Spleen (tissue), 11 donors: ENCODE data around the gene DCAF7. TPM values are rescaled to one million over a fixed set of nuclear protein-coding genes. Genes with fewer than 3 reads are reported as not detected.

Experiments used
- DNase-seq: peaks from one replicate; pipeline ENCODE4 v3.0.0-alpha.2; 2020
- H3K27ac ChIP-seq, 8 donors: fragments of 200-600 bp; sonication (generic) in 7 of 8; 1 replicate in 4 of 8; 2 replicates in 4 of 8; pipeline versions ENCODE4 v1.5.0 to v1.8.0; 2016 to 2021; ENCODE audit warnings: inconsistent platforms in 4 of 8, mild to moderate bottlenecking in 4 of 8, moderate library complexity in 1 of 8
- H3K27me3 ChIP-seq, 7 donors: fragments of 200-600 bp; sonication (generic) in 6 of 7; replicated peaks in 1 of 7; 1 replicate in 4 of 7; 2 replicates in 3 of 7; pipeline versions ENCODE4 v1.5.0 to v1.8.0; 2016 to 2021; ENCODE audit warnings: inconsistent platforms in 3 of 7, mild to moderate bottlenecking in 1 of 7
- H3K36me3 ChIP-seq, 6 donors: fragments of 200-600 bp; sonication (generic) in 5 of 6; 1 replicate in 4 of 6; 2 replicates in 2 of 6; pipeline versions ENCODE4 v1.5.0 to v1.8.0; 2016 to 2021; ENCODE audit warnings: inconsistent platforms in 2 of 6
- H3K4me1 ChIP-seq, 6 donors: fragments of 200-600 bp; sonication (generic) in 5 of 6; 1 replicate in 3 of 6; 2 replicates in 3 of 6; pipeline versions ENCODE4 v1.5.0 to v1.8.0; 2016 to 2021; ENCODE audit warnings: inconsistent platforms in 3 of 6
- H3K4me3 ChIP-seq, 8 donors: fragments of 200-600 bp; sonication (generic) in 7 of 8; 1 replicate in 4 of 8; 2 replicates in 4 of 8; pipeline versions ENCODE4 v1.5.0 to v1.8.0; 2016 to 2021; ENCODE audit warnings: inconsistent platforms in 4 of 8, mild to moderate bottlenecking in 4 of 8, moderate library complexity in 2 of 8
- H3K9me3 ChIP-seq, 8 donors: fragments of 200-600 bp; sonication (generic) in 7 of 8; 1 replicate in 4 of 8; 2 replicates in 4 of 8; pipeline versions ENCODE4 v1.5.0 to v1.8.0; 2016 to 2021; ENCODE audit warnings: inconsistent platforms in 4 of 8
- CTCF ChIP-seq, 11 experiments: fragments of 200-600 bp in 7 of 11; fragments of 450-650 bp in 4 of 11; sonication (generic) in 4 of 11; IDR thresholded peaks in 8 of 11; conservative IDR thresholded peaks in 3 of 11; 1 replicate in 7 of 11; 2 replicates in 4 of 11; pipeline versions ENCODE4 v1.4.0 to v1.8.0; 2016 to 2021; ENCODE audit warnings: antibody characterized with exemption in 11 of 11, inconsistent platforms in 4 of 11, mild to moderate bottlenecking in 1 of 11
- POLR2A ChIP-seq, 3 donors: fragments of 450-650 bp; IDR thresholded peaks; one replicate each; pipeline ENCODE4 v1.5.1; 2017; ENCODE audit warnings: antibody characterized with exemption in 3 of 3, mild to moderate bottlenecking in 1 of 3
- POLR2AphosphoS5 ChIP-seq, 3 donors: sonication (generic); formaldehyde crosslinking; IDR thresholded peaks; one replicate each; pipeline ENCODE4 v1.5.1; 2017; ENCODE audit warnings: antibody characterized with exemption in 3 of 3
- WGBS, 5 donors: extraction: QIAGEN DNeasy Blood & Tissue Kit in 3 of 5; methylation state at CpG; one replicate each; pipeline versions ENCODE4 v1.1.5 to v1.1.7; 2013 to 2018; 5-methylcytosine and 5-hydroxymethylcytosine counted together
- intact Hi-C: fragments of 100-400 bp; cut with DNase I; formaldehyde crosslinking; loops from one replicate; pipeline ENCODE4 v1.15.0; 2023; ENCODE audit warnings: low total_unique reads
- polyA plus RNA-seq, 3 donors: library from polyadenylated mRNA; stranded (reverse); fragments of 200-250 nt; gene quantifications; one replicate each; pipeline ENCODE4 v1.2.1, GENCODE V29; 2013
- total RNA-seq, 7 donors: library from RNA; depleted of rRNA in 3 of 7; stranded (reverse); fragments of >200 nt in 3 of 7; fragmentation: NEBNext Ultra II Directional in 4 of 7; extraction: Animal tissue kit (Norgen Biotek cat#: 25700) in 4 of 7; gene quantifications; one replicate each; pipeline versions ENCODE4 v1.1.0 to v1.2.1, GENCODE V29; 2016 to 2021
- donor health status: healthy with polysubstance abuse.
- donor health status: DM: no; HTN: no; CAD: no; lungs with moderate emphysema.
- donor health status: DM: no; HTN: no; CAD: no.
- donor health status: Bipolar disorder and iron deficiency.
- donor health status: healthy.
- donor health status: DM: no; HTN: no; CAD: no.
- donor health status: DM: yes; HTN: yes; CAD: no.

Gene DCAF7
- total and polyA plus RNA-seq, 10 donors, result 15.9 to 87.5 (median 54.7) TPM

DNA sequence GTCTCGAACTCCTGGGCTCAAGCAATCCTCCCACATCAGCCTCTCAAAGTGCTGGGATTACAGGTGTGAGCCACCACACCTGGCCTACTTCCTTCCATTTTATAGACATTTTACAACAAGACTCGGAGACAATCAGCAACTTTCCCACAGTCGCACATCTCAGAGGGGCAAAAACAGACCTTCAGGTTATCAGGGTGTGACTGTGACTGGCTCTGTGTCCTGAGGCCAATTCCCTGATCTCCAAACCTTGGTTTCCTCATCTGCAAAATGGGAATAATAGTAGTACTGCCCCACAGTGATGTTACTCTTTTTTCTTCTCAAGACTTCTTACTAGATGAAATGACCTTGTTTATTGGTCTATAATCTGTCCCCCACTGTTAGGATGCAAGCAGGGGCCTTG lies 37.9 kb upstream of the DCAF7 start:
- intact Hi-C loops, result no loop called here
- TF ChIP-seq POLR2AphosphoS5 (IDR thresholded peaks at IDR 0.05) (no peak), CTCF (IDR thresholded peaks at IDR 0.05 in 8 of 11, conservative IDR thresholded peaks at IDR 0.05 in 3 of 11) (no peak), POLR2A (IDR thresholded peaks at IDR 0.05) (no peak)
- no peak overlapping the region for H3K27ac ChIP-seq
- WGBS, 5 donors, result 81 to 91% (median 86%) methylated on average over 3 of the region's 3 CpGs
- H3K36me3 ChIP-seq, result no peaks in the 10 kb centered on the region
- no peak overlapping the region for H3K4me3 ChIP-seq
- peaks cover 0 to 31% (median 0%) of the 10 kb centered on the region in 7 donors for H3K27me3 ChIP-seq
- DNase-seq, result no peak
- H3K4me1 ChIP-seq, result no peaks in the 10 kb centered on the region
- H3K9me3 ChIP-seq, result no peaks in the 10 kb centered on the region

- TF ChIP-seq POLR2AphosphoS5 (IDR thresholded peaks at IDR 0.05), result no peak
- no peak for TF ChIP-seq CTCF (IDR thresholded peaks at IDR 0.05 in 8 of 11, conservative IDR thresholded peaks at IDR 0.05 in 3 of 11)
- TF ChIP-seq POLR2A (IDR thresholded peaks at IDR 0.05), result no peak
- 70 to 86% (median 78%) methylated on average over 7 of the region's 7 CpGs for WGBS, 5 donors
- DNase-seq, result no peak
These were observed 37.2 kb upstream of the DCAF7 start for GRCh38 chr17:63512896-63513644.

DNA sequence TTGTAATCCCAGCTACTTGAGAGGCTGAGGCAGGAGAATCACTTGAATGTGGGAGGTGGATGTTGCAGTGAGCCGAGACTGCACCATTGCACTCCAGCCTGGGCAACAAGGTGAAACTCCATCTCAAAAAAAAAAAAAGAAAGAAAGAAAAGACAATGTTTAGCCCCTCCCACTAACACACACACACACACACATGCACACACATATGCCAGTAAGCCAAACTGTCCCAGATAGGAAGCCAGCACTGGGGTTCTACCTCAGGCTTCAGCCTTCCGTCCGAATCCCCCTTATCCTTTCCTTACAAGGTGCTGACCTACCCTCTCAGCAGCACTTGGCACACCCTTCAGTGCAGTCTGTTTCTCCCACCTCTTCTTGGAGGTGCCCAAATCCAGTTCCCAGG lies 35.8 kb upstream of the DCAF7 start:
- 75 to 92% (median 77%) methylated on average over 3 of the region's 3 CpGs for WGBS, 5 donors
- intact Hi-C loops, result no loop called here
- peaks cover 0 to 14% (median 0%) of the 10 kb centered on the region in 7 donors for H3K27me3 ChIP-seq
- H3K9me3 ChIP-seq, result no peaks in the 10 kb centered on the region
- H3K4me3 ChIP-seq, result no peak overlapping the region
- H3K4me1 ChIP-seq, result no peaks in the 10 kb centered on the region
- no peak overlapping the region for H3K27ac ChIP-seq
- no peak for DNase-seq
- no peaks in the 10 kb centered on the region for H3K36me3 ChIP-seq
- TF ChIP-seq CTCF (IDR thresholded peaks at IDR 0.05 in 8 of 11, conservative IDR thresholded peaks at IDR 0.05 in 3 of 11) (no peak), POLR2A (IDR thresholded peaks at IDR 0.05) (no peak), POLR2AphosphoS5 (IDR thresholded peaks at IDR 0.05) (no peak)

More at GRCh38 chr17:63512896-63513644, 37.2 kb upstream of the DCAF7 start:
- intact Hi-C loops, result no loop called here
- Histone ChIP-seq H3K27me3 (peaks cover 0 to 25% (median 0%) of the 10 kb centered on the region in 7 donors), H3K4me3 (no peak overlapping the region), H3K4me1 (no peaks in the 10 kb centered on the region), H3K27ac (no peak overlapping the region), H3K36me3 (no peaks in the 10 kb centered on the region), H3K9me3 (no peaks in the 10 kb centered on the region)

DNA sequence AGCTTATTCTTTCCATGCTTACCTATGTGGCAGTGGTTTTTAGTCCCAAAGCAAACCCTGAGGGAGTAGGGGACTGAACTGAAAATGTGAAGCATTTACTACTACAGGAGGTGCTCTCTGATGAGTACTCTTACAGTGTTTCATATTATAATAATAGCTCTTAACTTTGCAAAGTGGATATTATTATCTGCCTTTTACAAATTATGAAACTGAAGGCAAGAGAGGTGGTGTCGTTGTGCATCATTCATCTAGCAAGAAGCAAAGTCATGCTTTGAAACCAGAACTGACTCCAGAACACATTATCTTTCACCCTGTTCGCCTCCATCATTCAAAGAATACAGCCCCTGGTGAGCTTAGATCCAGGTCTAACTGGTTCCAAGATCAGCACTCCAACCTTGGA lies 35.3 kb upstream of the DCAF7 start:
- Histone ChIP-seq H3K4me3 (no peak overlapping the region), H3K4me1 (no peaks in the 10 kb centered on the region), H3K27me3 (peaks cover 0 to 14% (median 0%) of the 10 kb centered on the region in 7 donors), H3K36me3 (no peaks in the 10 kb centered on the region), H3K27ac (no peak overlapping the region), H3K9me3 (no peaks in the 10 kb centered on the region)
- intact Hi-C loops, result no loop called here
- TF ChIP-seq POLR2AphosphoS5 (IDR thresholded peaks at IDR 0.05) (no peak), POLR2A (IDR thresholded peaks at IDR 0.05) (no peak), CTCF (IDR thresholded peaks at IDR 0.05 in 8 of 11, conservative IDR thresholded peaks at IDR 0.05 in 3 of 11) (no peak)
- WGBS, 5 donors, result 65 to 81% (median 68%) methylated on average over 2 of the region's 2 CpGs
- DNase-seq, result no peak
